GM12878 (cell line): ENCODE results near the gene C11orf98.

Experiments used
- CHD2 ChIP-seq: IDR thresholded peaks from 2 replicates; pipeline ENCODE4 v1.6.1; 2011; ENCODE audit warnings: low read depth, low read length, improper control_type of control experiment, borderline replicate concordance
- CTCF ChIP-seq, 3 experiments: IDR thresholded peaks in 2 of 3; conservative IDR thresholded peaks in 1 of 3; 2 replicates each; pipeline ENCODE4 v1.5.1; 2011; ENCODE audit warnings: low read depth in 3 of 3, low read length in 3 of 3, mild to moderate bottlenecking in 3 of 3, control low read depth in 2 of 3, moderate library complexity in 2 of 3, inconsistent platforms in 1 of 3, mixed read lengths in 1 of 3; ENCODE audit not compliant: control insufficient read depth in 2 of 3, insufficient read depth in 1 of 3; ENCODE audit errors: extremely low read depth in 1 of 3
- EED ChIP-seq: sonication (generic); IDR thresholded peaks from 2 replicates; pipeline ENCODE4 v1.6.1; 2016; ENCODE audit warnings: antibody characterized with exemption, low read depth
- ZNF274 ChIP-seq: IDR thresholded peaks from one replicate; pipeline ENCODE4 v1.8.0; 2011; ENCODE audit not compliant: insufficient read length, insufficient read depth

DNA sequence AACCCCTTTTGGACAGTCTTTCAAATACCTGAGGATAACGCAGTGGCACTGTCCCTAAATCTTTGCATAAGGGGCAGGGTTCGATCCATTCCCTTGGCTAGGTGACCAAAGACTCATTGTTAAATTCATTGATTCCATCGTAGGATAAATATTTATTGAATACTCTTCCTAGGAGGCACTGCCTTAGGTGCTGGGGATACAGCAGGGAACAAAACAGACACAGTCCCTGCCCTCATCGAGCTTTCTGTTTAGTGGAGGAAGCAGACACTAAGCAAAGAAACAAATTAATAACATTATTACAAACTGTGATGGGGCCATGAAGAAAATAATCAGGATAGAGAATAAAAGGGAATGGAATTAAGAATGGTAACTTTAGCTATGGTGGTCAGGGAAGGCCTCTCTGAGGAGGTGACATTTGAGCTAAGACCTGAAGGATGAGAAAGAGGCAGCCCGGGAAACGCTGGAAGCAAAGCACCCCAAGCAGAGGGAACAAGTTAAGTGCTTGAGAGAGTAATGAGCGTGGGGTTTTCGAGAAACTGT is 43.9 kb downstream of the C11orf98 start:
- no peak for TF ChIP-seq ZNF274
- no peak for TF ChIP-seq CTCF (IDR thresholded peaks at IDR 0.05 in 2 of 3, conservative IDR thresholded peaks at IDR 0.05 in 1 of 3; ENCODE audit: control insufficient read depth in 2 of 3, extremely low read depth in 1 of 3, insufficient read depth in 1 of 3, low read depth in 3 of 3, low read length in 3 of 3)
- no peak for TF ChIP-seq EED
- no peak for TF ChIP-seq CHD2
